GM23338 (cell line): ENCODE data around the gene SLC66A2. TPM values are rescaled to one million over a fixed set of nuclear protein-coding genes. Genes with fewer than 3 reads are reported as not detected.

Experiments
- ATAC-seq: fragments of 200-7000 bp; cut with Tn5 transposase; 3 replicates; pipeline ENCODE4 v1.9.1; 2020
- DNase-seq: peaks from one replicate; pipeline ENCODE4 v3.0.0-alpha.2; 2015; ENCODE audit warnings: low spot score
- H2AFZ ChIP-seq: fragments of 200-600 bp; sonication (generic); 2 replicates; pipeline ENCODE4 v1.8.0; 2016; ENCODE audit warnings: antibody characterized with exemption, mild to moderate bottlenecking, moderate library complexity
- H3F3A ChIP-seq: fragments of 200-600 bp; sonication (generic); replicated peaks from 2 replicates; pipeline ENCODE4 v1.8.0; 2017; ENCODE audit warnings: antibody characterized with exemption, mixed run types, low read depth
- H3K27ac ChIP-seq: fragments of 200-600 bp; sonication (generic); 2 replicates; pipeline ENCODE4 v1.6.1; 2016; ENCODE audit warnings: low read depth
- H3K27me3 ChIP-seq: fragments of 200-600 bp; sonication (generic); 2 replicates; pipeline ENCODE4 v1.8.0; 2016; ENCODE audit warnings: mild to moderate bottlenecking, mixed run types, moderate library complexity; ENCODE audit not compliant: insufficient read depth
- H3K36me3 ChIP-seq: fragments of 200-600 bp; sonication (generic); 2 replicates; pipeline ENCODE4 v1.8.0; 2016; ENCODE audit warnings: mild to moderate bottlenecking; ENCODE audit not compliant: insufficient read depth
- H3K4me1 ChIP-seq: fragments of 200-600 bp; sonication (generic); 2 replicates; pipeline ENCODE4 v1.8.0; 2016; ENCODE audit warnings: mild to moderate bottlenecking, moderate library complexity; ENCODE audit not compliant: insufficient read depth
- H3K4me2 ChIP-seq: fragments of 200-600 bp; sonication (generic); 2 replicates; pipeline ENCODE4 v1.7.1; 2017; ENCODE audit warnings: mixed run types
- H3K4me3 ChIP-seq: fragments of 200-600 bp; sonication (generic); 2 replicates; pipeline ENCODE4 v1.6.1; 2016; ENCODE audit warnings: mixed run types
- H3K79me2 ChIP-seq: fragments of 200-600 bp; sonication (generic); replicated peaks from 2 replicates; pipeline ENCODE4 v1.8.0; 2017; ENCODE audit warnings: mild to moderate bottlenecking; ENCODE audit not compliant: insufficient read depth
- H3K9me2 ChIP-seq: fragments of 200-600 bp; sonication (generic); 2 replicates; pipeline ENCODE4 v1.8.0; 2017; ENCODE audit not compliant: insufficient read depth
- H4K20me1 ChIP-seq: fragments of 200-600 bp; sonication (generic); replicated peaks from 2 replicates; pipeline ENCODE4 v1.8.0; 2017; ENCODE audit warnings: mild to moderate bottlenecking; ENCODE audit not compliant: insufficient read depth
- H3K27ac Mint-ChIP-seq: 2 replicates; pipeline ENCODE4 v1.8.0; 2020; ENCODE audit warnings: inconsistent platforms, mild to moderate bottlenecking, moderate library complexity, mixed read lengths
- H3K27me3 Mint-ChIP-seq: 3 replicates; pipeline ENCODE4 v1.8.0; 2022; ENCODE audit warnings: low read depth, mild to moderate bottlenecking, moderate library complexity, mixed read lengths, inconsistent platforms; ENCODE audit not compliant: insufficient read depth, poor library complexity
- H3K36me3 Mint-ChIP-seq: 3 replicates; pipeline ENCODE4 v1.8.0; 2021; ENCODE audit warnings: low read depth, mild to moderate bottlenecking, inconsistent platforms, moderate library complexity, mixed read lengths
- H3K4me1 Mint-ChIP-seq: 3 replicates; pipeline ENCODE4 v1.8.0; 2020; ENCODE audit warnings: mild to moderate bottlenecking, inconsistent platforms, mixed read lengths
- H3K4me3 Mint-ChIP-seq: 3 replicates; pipeline ENCODE4 v1.8.0; 2021; ENCODE audit warnings: moderate library complexity, mild to moderate bottlenecking, inconsistent platforms, mixed read lengths
- H3K9me3 Mint-ChIP-seq: 3 replicates; pipeline ENCODE4 v1.8.0; 2020; ENCODE audit warnings: moderate library complexity, mild to moderate bottlenecking, inconsistent platforms, mixed read lengths
- CREB1 ChIP-seq: fragments of 250-450 bp; sonication (Bioruptor Pico); IDR thresholded peaks from 2 replicates; pipeline ENCODE4 v1.5.0; 2020; ENCODE audit warnings: low read depth, mild to moderate bottlenecking, moderate library complexity
- CTCF ChIP-seq, 2 experiments: fragments of 200-600 bp in 1 of 2; sonication (generic) in 1 of 2; conservative IDR thresholded peaks; 2 replicates each; pipeline versions ENCODE4 v1.5.1 to v1.6.1; 2016 to 2017; ENCODE audit warnings: antibody characterized with exemption in 2 of 2, low read depth in 2 of 2, mild to moderate bottlenecking in 2 of 2, moderate library complexity in 1 of 2
- POLR2AphosphoS5 ChIP-seq: IDR thresholded peaks from 2 replicates; pipeline ENCODE4 v1.6.1; 2016; ENCODE audit warnings: antibody characterized with exemption, low read depth
- REST ChIP-seq: IDR thresholded peaks from one replicate; pipeline ENCODE4 v1.6.1; 2018; ENCODE audit warnings: antibody characterized with exemption; ENCODE audit not compliant: unreplicated experiment
- ZNF331 ChIP-seq: fragments of 250-450 bp; sonication (Bioruptor Pico); IDR thresholded peaks from 2 replicates; pipeline ENCODE4 v1.5.0; 2020; ENCODE audit warnings: low read depth, mild to moderate bottlenecking, moderate library complexity
- polyA plus RNA-seq: library from polyadenylated mRNA; unstranded; fragments of >200 nt; fragmentation: Nextera tagmentation; extraction: Ambion mirVana; gene quantifications from 2 replicates; pipeline ENCODE4 v1.2.1, GENCODE V29; 2016
- total RNA-seq: library from RNA; depleted of rRNA; stranded (reverse); fragments of >200 nt; shearing (Covaris generic); gene quantifications from 2 replicates; pipeline ENCODE4 v1.2.3, GENCODE V29; 2014
- TF ChIP-seq, protein P1 (sequence below): fragments of 250-450 bp; sonication (Bioruptor Pico); IDR thresholded peaks from 2 replicates; pipeline ENCODE4 v1.5.0; 2020; ENCODE audit warnings: mild to moderate bottlenecking, moderate library complexity

Gene SLC66A2
- total and polyA plus RNA-seq, 2 experiments from 2014 or later: 4.0 to 18.1 TPM

DNA sequence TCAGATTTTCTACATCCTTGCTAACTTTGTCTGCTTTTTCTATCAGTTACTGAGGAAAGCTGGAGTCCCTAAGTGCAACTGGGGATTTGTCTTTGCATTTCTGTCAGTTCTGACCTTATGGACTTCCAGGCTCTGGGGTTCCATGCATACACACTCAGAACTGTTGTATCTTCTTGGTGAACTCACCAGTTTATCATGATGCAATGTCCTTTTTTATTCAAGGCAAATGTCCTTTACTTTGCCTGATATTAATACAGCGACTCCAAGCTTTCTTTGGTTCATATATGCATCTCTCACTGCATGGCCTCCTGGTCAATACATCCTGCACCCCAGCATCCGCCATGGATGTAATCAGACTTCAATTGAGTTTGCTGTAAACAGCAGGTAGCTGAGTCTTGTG lies 44.7 kb downstream of the SLC66A2 start (continued):
- TF ChIP-seq, protein P1, sequence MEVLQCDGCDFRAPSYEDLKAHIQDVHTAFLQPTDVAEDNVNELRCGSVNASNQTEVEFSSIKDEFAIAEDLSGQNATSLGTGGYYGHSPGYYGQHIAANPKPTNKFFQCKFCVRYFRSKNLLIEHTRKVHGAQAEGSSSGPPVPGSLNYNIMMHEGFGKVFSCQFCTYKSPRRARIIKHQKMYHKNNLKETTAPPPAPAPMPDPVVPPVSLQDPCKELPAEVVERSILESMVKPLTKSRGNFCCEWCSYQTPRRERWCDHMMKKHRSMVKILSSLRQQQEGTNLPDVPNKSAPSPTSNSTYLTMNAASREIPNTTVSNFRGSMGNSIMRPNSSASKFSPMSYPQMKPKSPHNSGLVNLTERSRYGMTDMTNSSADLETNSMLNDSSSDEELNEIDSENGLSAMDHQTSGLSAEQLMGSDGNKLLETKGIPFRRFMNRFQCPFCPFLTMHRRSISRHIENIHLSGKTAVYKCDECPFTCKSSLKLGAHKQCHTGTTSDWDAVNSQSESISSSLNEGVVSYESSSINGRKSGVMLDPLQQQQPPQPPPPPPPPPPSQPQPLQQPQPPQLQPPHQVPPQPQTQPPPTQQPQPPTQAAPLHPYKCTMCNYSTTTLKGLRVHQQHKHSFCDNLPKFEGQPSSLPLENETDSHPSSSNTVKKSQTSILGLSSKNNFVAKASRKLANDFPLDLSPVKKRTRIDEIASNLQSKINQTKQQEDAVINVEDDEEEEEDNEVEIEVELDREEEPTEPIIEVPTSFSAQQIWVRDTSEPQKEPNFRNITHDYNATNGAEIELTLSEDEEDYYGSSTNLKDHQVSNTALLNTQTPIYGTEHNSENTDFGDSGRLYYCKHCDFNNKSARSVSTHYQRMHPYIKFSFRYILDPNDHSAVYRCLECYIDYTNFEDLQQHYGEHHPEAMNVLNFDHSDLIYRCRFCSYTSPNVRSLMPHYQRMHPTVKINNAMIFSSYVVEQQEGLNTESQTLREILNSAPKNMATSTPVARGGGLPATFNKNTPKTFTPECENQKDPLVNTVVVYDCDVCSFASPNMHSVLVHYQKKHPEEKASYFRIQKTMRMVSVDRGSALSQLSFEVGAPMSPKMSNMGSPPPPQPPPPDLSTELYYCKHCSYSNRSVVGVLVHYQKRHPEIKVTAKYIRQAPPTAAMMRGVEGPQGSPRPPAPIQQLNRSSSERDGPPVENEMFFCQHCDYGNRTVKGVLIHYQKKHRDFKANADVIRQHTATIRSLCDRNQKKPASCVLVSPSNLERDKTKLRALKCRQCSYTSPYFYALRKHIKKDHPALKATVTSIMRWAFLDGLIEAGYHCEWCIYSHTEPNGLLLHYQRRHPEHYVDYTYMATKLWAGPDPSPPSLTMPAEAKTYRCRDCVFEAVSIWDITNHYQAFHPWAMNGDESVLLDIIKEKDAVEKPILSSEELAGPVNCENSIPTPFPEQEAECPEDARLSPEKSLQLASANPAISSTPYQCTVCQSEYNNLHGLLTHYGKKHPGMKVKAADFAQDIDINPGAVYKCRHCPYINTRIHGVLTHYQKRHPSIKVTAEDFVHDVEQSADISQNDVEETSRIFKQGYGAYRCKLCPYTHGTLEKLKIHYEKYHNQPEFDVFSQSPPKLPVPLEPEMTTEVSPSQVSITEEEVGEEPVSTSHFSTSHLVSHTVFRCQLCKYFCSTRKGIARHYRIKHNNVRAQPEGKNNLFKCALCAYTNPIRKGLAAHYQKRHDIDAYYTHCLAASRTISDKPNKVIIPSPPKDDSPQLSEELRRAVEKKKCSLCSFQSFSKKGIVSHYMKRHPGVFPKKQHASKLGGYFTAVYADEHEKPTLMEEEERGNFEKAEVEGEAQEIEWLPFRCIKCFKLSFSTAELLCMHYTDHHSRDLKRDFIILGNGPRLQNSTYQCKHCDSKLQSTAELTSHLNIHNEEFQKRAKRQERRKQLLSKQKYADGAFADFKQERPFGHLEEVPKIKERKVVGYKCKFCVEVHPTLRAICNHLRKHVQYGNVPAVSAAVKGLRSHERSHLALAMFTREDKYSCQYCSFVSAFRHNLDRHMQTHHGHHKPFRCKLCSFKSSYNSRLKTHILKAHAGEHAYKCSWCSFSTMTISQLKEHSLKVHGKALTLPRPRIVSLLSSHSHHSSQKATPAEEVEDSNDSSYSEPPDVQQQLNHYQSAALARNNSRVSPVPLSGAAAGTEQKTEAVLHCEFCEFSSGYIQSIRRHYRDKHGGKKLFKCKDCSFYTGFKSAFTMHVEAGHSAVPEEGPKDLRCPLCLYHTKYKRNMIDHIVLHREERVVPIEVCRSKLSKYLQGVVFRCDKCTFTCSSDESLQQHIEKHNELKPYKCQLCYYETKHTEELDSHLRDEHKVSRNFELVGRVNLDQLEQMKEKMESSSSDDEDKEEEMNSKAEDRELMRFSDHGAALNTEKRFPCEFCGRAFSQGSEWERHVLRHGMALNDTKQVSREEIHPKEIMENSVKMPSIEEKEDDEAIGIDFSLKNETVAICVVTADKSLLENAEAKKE: no peak
- no peak for TF ChIP-seq CREB1 (CRISPR knock-in tag)
- TF ChIP-seq ZNF331 (CRISPR knock-in tag): no peak

GRCh38 chr18:79905993-79906392 lies 45.5 kb downstream of the SLC66A2 start:
- Mint-ChIP-seq H3K4me1 (peaks cover 6% of the 10 kb centered on the region; the same call in 2 of the 3 replicates), H3K9me3 (peaks cover 12% of the 10 kb centered on the region), H3K4me3 (no peak overlapping the region), H3K27ac (no peak overlapping the region), H3K36me3 (peaks cover 23% of the 10 kb centered on the region), H3K27me3 (peaks cover 2% of the 10 kb centered on the region)
- no peak overlapping the region for H2AFZ ChIP-seq
- no peaks in the 10 kb centered on the region for H3K79me2 ChIP-seq
- H3F3A ChIP-seq: no peaks in the 10 kb centered on the region
- H3K27ac ChIP-seq: no peak overlapping the region
- no peak overlapping the region for H3K4me2 ChIP-seq
- ATAC-seq (no peak), DNase-seq (no peak)
- no peak overlapping the region for H3K4me3 ChIP-seq
- no peaks in the 10 kb centered on the region for H3K27me3 ChIP-seq
- no peaks in the 10 kb centered on the region for H3K4me1 ChIP-seq
- no peaks in the 10 kb centered on the region for H4K20me1 ChIP-seq
- no peaks in the 10 kb centered on the region for H3K9me2 ChIP-seq
- no peaks in the 10 kb centered on the region for H3K36me3 ChIP-seq
- no peak for TF ChIP-seq REST
- no peak for TF ChIP-seq CTCF (conservative IDR thresholded peaks at IDR 0.05; ENCODE audit: low read depth in 2 of 2)
- no peak for TF ChIP-seq POLR2AphosphoS5
